SK-N-SH (cell line): ENCODE results near the gene PTGFRN. TPM values are rescaled to one million over a fixed set of nuclear protein-coding genes. Genes with fewer than 3 reads are reported as not detected.

Source experiments
- CTCF ChIA-PET: fragments of 300-600, 350-600 bp; formaldehyde crosslinking; extraction: SDS; loops from one replicate; lab custom pipeline; 2021; lab: Yijun Ruan, JAX
- POLR2A ChIA-PET: fragments of 350-600 bp; sonication (Branson Sonifier 250); formaldehyde crosslinking; extraction: SDS; loops from one replicate; lab custom pipeline; 2020; ENCODE audit warnings: antibody characterized with exemption, inconsistent platforms; lab: Yijun Ruan, JAX
- DNase-seq: peaks from one replicate; pipeline ENCODE4 v3.0.0; 2012
- H2AFZ ChIP-seq: fragments of 200-600 bp; sonication (generic); 2 replicates; pipeline ENCODE4 v1.8.1; 2016; ENCODE audit warnings: antibody characterized with exemption, mild to moderate bottlenecking, low read depth
- H3F3A ChIP-seq: fragments of 200-600 bp; sonication (generic); replicated peaks from 2 replicates; pipeline ENCODE3; 2016; ENCODE audit warnings: antibody characterized with exemption, mild to moderate bottlenecking; ENCODE audit not compliant: insufficient read depth
- H3K27ac ChIP-seq, 2 experiments: fragments of 200-500 bp in 1 of 2; fragments of 200-600 bp in 1 of 2; sonication (Bioruptor generic) in 1 of 2; sonication (generic), shearing (Covaris generic) in 1 of 2; 2 replicates each; pipeline versions ENCODE4 v1.5.1 to v1.6.1; 2014 to 2016; ENCODE audit warnings: low read depth in 2 of 2, inconsistent platforms in 1 of 2, low read length in 1 of 2, mild to moderate bottlenecking in 1 of 2, mixed read lengths in 1 of 2
- H3K27me3 ChIP-seq: fragments of 200-600 bp; sonication (generic), shearing (Covaris generic); 2 replicates; pipeline ENCODE4 v1.6.1; 2016; ENCODE audit warnings: mixed run types; ENCODE audit not compliant: insufficient read depth
- H3K36me3 ChIP-seq, 2 experiments: fragments of 200-500 bp in 1 of 2; fragments of 200-600 bp in 1 of 2; sonication (Bioruptor generic) in 1 of 2; sonication (generic) in 1 of 2; replicated peaks in 1 of 2; 2 replicates each; pipeline versions ENCODE3 to v1.5.1; 2014 to 2016; ENCODE audit warnings: low read length in 1 of 2, mild to moderate bottlenecking in 1 of 2; ENCODE audit not compliant: insufficient read depth in 2 of 2, control insufficient read depth in 1 of 2
- H3K4me1 ChIP-seq, 2 experiments: fragments of 200-500 bp in 1 of 2; fragments of 200-600 bp in 1 of 2; sonication (Bioruptor generic) in 1 of 2; sonication (generic), shearing (Covaris generic) in 1 of 2; 2 replicates each; pipeline versions ENCODE4 v1.5.1 to v1.6.1; 2014 to 2016; ENCODE audit warnings: low read depth in 1 of 2, low read length in 1 of 2, mixed run types in 1 of 2; ENCODE audit not compliant: insufficient read depth in 2 of 2, control insufficient read depth in 1 of 2
- H3K4me2 ChIP-seq: fragments of 200-600 bp; sonication (generic), shearing (Covaris generic); 2 replicates; pipeline ENCODE4 v1.6.1; 2017; ENCODE audit warnings: mixed run types
- H3K4me3 ChIP-seq, 2 experiments: fragments of 200-500 bp in 1 of 2; fragments of 200-600 bp in 1 of 2; sonication (Bioruptor generic) in 1 of 2; sonication (generic), shearing (Covaris generic) in 1 of 2; 2 replicates each; pipeline versions ENCODE4 v1.5.1 to v1.8.1; 2014 to 2016; ENCODE audit warnings: low read depth in 2 of 2, inconsistent platforms in 1 of 2, low read length in 1 of 2, mild to moderate bottlenecking in 1 of 2, mixed read lengths in 1 of 2, moderate library complexity in 1 of 2
- H3K79me2 ChIP-seq: fragments of 200-600 bp; sonication (generic); 2 replicates; pipeline ENCODE4 v1.8.1; 2017; ENCODE audit warnings: mild to moderate bottlenecking; ENCODE audit not compliant: insufficient read depth
- H3K9ac ChIP-seq: fragments of 200-600 bp; sonication (generic); 2 replicates; pipeline ENCODE4 v1.6.1; 2017; ENCODE audit warnings: mixed run types
- H3K9me2 ChIP-seq: fragments of 200-600 bp; sonication (generic); 2 replicates; pipeline ENCODE4 v1.6.1; 2017; ENCODE audit warnings: mixed run types
- H3K9me3 ChIP-seq: fragments of 200-600 bp; sonication (generic); 2 replicates; pipeline ENCODE4 v1.6.1; 2017; ENCODE audit warnings: mixed run types, mild to moderate bottlenecking, moderate library complexity
- H4K20me1 ChIP-seq: fragments of 200-600 bp; sonication (generic); 2 replicates; pipeline ENCODE4 v1.6.1; 2017; ENCODE audit warnings: mild to moderate bottlenecking, mixed run types; ENCODE audit not compliant: insufficient read depth
- CHD2 ChIP-seq: fragments of 150-350 bp; IDR thresholded peaks from 2 replicates; pipeline ENCODE4 v1.6.1; 2018; ENCODE audit warnings: low read length; ENCODE audit not compliant: partially characterized antibody
- EP300 ChIP-seq, 2 experiments: IDR thresholded peaks; 2 replicates each; pipeline versions ENCODE4 v1.4.0 to v1.6.1; 2012; ENCODE audit warnings: borderline replicate concordance in 1 of 2, low read depth in 1 of 2, low read length in 1 of 2
- EZH2phosphoT487 ChIP-seq: fragments of 200-600 bp; sonication (generic); IDR thresholded peaks from 2 replicates; pipeline ENCODE4 v1.6.1; 2017; ENCODE audit warnings: low read depth, mixed run types, mild to moderate bottlenecking, antibody characterized with exemption, moderate library complexity, borderline replicate concordance
- FOSL2 ChIP-seq: IDR thresholded peaks from 2 replicates; pipeline ENCODE4 v1.4.0; 2012; ENCODE audit warnings: low read depth, mild to moderate bottlenecking, moderate library complexity, borderline replicate concordance
- JUND ChIP-seq: IDR thresholded peaks from 2 replicates; pipeline ENCODE4 v1.4.0; 2012
- MEF2A ChIP-seq: IDR thresholded peaks from 2 replicates; pipeline ENCODE4 v1.4.0; 2012; ENCODE audit warnings: low read depth, borderline replicate concordance
- MXI1 ChIP-seq: IDR thresholded peaks from 2 replicates; pipeline ENCODE4 v1.6.1; 2012; ENCODE audit warnings: mild to moderate bottlenecking, low read depth, low read length, improper control_type of control experiment
- POLR2AphosphoS5 ChIP-seq: IDR thresholded peaks from 2 replicates; pipeline ENCODE4 v1.6.1; 2012; ENCODE audit warnings: low read depth, low read length
- RFX5 ChIP-seq: IDR thresholded peaks from 2 replicates; pipeline ENCODE4 v1.6.1; 2012; ENCODE audit warnings: mild to moderate bottlenecking, improper control_type of control experiment, low read length
- RXRA ChIP-seq: IDR thresholded peaks from 2 replicates; pipeline ENCODE4 v1.4.0; 2012; ENCODE audit warnings: low read depth, mild to moderate bottlenecking, borderline replicate concordance
- SMC3 ChIP-seq: IDR thresholded peaks from 2 replicates; pipeline ENCODE4 v1.6.1; 2012; ENCODE audit warnings: low read depth, low read length, improper control_type of control experiment
- TAF1 ChIP-seq: IDR thresholded peaks from 2 replicates; pipeline ENCODE4 v1.6.1; 2012; ENCODE audit warnings: low read depth, mild to moderate bottlenecking, low read length, moderate library complexity, borderline replicate concordance
- TCF12 ChIP-seq: IDR thresholded peaks from 2 replicates; pipeline ENCODE4 v1.4.0; 2012
- WGBS: methylation state at CpG from one replicate; pipeline ENCODE4 v1.1.6; 2017; ENCODE audit warnings: low lambda C conversion rate; 5-methylcytosine and 5-hydroxymethylcytosine counted together
- polyA plus RNA-seq, 3 experiments: library from polyadenylated mRNA; depleted of rRNA; stranded (reverse); fragments of >200 nt; gene quantifications; 2 replicates each; pipeline ENCODE4 v1.2.3, GENCODE V29; 2012
- TF ChIP-seq, protein P1 (sequence below): IDR thresholded peaks from 2 replicates; pipeline ENCODE4 v1.4.0; 2012; ENCODE audit warnings: low read depth
- TF ChIP-seq, protein P2 (sequence below): IDR thresholded peaks from 2 replicates; pipeline ENCODE4 v1.4.0; 2012; ENCODE audit warnings: low read depth, borderline replicate concordance
- TF ChIP-seq, protein P3 (sequence below): IDR thresholded peaks from 2 replicates; pipeline ENCODE4 v1.6.1; 2012; ENCODE audit warnings: mild to moderate bottlenecking, low read depth, low read length, moderate library complexity

The PTGFRN gene
- polyA plus RNA-seq, 1 of the 3 experiments (the other 2 are of a cell fraction) = 22.4 TPM

DNA sequence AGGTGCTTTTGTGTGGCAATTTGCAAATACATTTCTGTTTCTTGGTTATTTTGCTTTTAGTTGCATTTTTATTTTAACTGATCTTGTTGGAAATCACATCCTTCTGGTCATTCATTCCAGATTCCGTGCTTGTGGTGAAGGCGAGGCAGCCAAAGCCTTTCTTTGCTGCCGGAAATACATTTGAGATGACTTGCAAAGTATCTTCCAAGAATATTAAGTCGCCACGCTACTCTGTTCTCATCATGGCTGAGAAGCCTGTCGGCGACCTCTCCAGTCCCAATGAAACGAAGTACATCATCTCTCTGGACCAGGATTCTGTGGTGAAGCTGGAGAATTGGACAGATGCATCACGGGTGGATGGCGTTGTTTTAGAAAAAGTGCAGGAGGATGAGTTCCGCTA is 57.1 kb downstream of the PTGFRN start:
- POLR2A ChIA-PET = no interaction called here
- Histone ChIP-seq H3K27ac (no peak overlapping the region), H3K9me2 (no peaks in the 10 kb centered on the region), H3K9ac (no peak overlapping the region), H3K27me3 (no peaks in the 10 kb centered on the region), H2AFZ (no peak overlapping the region), H3F3A (no peaks in the 10 kb centered on the region), H3K4me2 (no peak overlapping the region), H3K36me3 (peaks cover 0 to 2% of the 10 kb centered on the region in 2 experiments), H3K9me3 (no peaks in the 10 kb centered on the region)
- WGBS = 92% methylated on average over 11 of the region's 11 CpGs
- no peak for TF ChIP-seq EP300 (IDR thresholded peaks at IDR 0.05; ENCODE audit: borderline replicate concordance in 1 of 2, low read depth in 1 of 2, low read length in 1 of 2)
- TF ChIP-seq, protein P1, sequence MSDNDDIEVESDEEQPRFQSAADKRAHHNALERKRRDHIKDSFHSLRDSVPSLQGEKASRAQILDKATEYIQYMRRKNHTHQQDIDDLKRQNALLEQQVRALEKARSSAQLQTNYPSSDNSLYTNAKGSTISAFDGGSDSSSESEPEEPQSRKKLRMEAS = no peak
- no peak for TF ChIP-seq RFX5
- TF ChIP-seq, all 33 proteins: peak for 0
- DNase-seq = no peak
- Histone ChIP-seq H3K4me1 (peaks cover 0 to 7% of the 10 kb centered on the region in 2 experiments; a peak in 2 of 4 replicates), H4K20me1 (no peaks in the 10 kb centered on the region), H3K4me3 (no peak overlapping the region), H3K79me2 (no peaks in the 10 kb centered on the region)
- CTCF ChIA-PET = no interaction called here

GRCh38 chr1:116968724-116969123 is 59.0 kb downstream of the PTGFRN start:
- Histone ChIP-seq H2AFZ (no peak overlapping the region), H3K9me3 (no peaks in the 10 kb centered on the region), H3K36me3 (peaks cover 0 to 2% of the 10 kb centered on the region in 2 experiments), H3K79me2 (no peaks in the 10 kb centered on the region), H3K4me1 (peaks cover 0 to 9% of the 10 kb centered on the region in 2 experiments; a peak in 2 of 4 replicates), H3K27me3 (no peaks in the 10 kb centered on the region), H3K4me3 (no peak overlapping the region), H4K20me1 (no peaks in the 10 kb centered on the region)
- POLR2A ChIA-PET = no interaction called here
- DNase-seq = no peak
- TF ChIP-seq, protein P2, sequence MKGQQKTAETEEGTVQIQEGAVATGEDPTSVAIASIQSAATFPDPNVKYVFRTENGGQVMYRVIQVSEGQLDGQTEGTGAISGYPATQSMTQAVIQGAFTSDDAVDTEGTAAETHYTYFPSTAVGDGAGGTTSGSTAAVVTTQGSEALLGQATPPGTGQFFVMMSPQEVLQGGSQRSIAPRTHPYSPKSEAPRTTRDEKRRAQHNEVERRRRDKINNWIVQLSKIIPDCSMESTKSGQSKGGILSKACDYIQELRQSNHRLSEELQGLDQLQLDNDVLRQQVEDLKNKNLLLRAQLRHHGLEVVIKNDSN = no peak
- no peak for TF ChIP-seq JUND
- TF ChIP-seq SMC3 = no peak
- no peak for TF ChIP-seq EP300 (IDR thresholded peaks at IDR 0.05; ENCODE audit: borderline replicate concordance in 1 of 2, low read depth in 1 of 2, low read length in 1 of 2)
- no peak for TF ChIP-seq MEF2A
- no peak for TF ChIP-seq POLR2AphosphoS5
- TF ChIP-seq, all 33 proteins: peak for 0
- no peaks in the 10 kb centered on the region for H3K9me2 ChIP-seq
- CTCF ChIA-PET = no interaction called here
- 69% methylated on average over 3 of the region's 3 CpGs for WGBS
- H3F3A ChIP-seq = no peaks in the 10 kb centered on the region
- H3K27ac ChIP-seq = no peak overlapping the region
- H3K4me2 ChIP-seq = no peak overlapping the region
- H3K9ac ChIP-seq = no peak overlapping the region

DNA sequence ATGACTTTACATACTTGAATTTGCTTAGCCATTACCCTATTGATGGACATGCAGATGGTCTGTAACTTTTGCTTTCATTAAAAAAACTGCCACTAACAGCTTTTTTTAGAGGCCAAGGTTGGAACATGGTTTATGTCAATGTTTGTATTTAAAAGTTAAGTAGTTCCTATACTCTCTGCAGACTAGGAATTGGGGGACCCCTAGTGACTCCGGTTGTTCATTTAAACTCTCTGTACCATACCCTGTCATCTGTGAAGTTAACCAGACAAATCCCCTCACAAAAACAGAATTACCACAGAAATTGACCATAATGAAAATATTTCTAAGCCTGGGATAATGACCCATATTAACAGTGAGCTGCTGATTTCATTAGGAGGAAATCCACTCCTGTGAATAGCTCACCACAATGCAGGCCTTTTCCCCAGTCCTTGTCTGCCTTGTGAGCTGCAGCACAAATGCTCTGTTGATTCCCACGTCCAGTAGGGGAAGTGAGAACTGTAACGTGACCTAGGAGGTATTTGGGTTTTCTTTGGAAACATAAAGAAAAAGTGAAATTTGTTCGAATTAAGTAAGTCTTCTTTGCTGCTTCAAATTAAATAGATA is 61.6 kb downstream of the PTGFRN start:
- no peak overlapping the region for H3K4me3 ChIP-seq
- H3K4me1 ChIP-seq = peaks cover 0 to 9% of the 10 kb centered on the region in 2 experiments; a peak in 2 of 4 replicates
- no peaks in the 10 kb centered on the region for H4K20me1 ChIP-seq
- peaks cover 0 to 2% of the 10 kb centered on the region in 2 experiments for H3K36me3 ChIP-seq
- DNase-seq = peak; percentile 33
- no peak overlapping the region for H2AFZ ChIP-seq
- no peaks in the 10 kb centered on the region for H3F3A ChIP-seq
- peak overlapping the region in 1 of 2 experiments; percentile 53; a peak in 1 of 4 replicates for H3K27ac ChIP-seq
- H3K27me3 ChIP-seq = no peaks in the 10 kb centered on the region
- no peaks in the 10 kb centered on the region for H3K9me3 ChIP-seq
- no peak overlapping the region for H3K4me2 ChIP-seq
- no peaks in the 10 kb centered on the region for H3K79me2 ChIP-seq
- WGBS = 59% methylated on average over 4 of the region's 4 CpGs
- H3K9me2 ChIP-seq = no peaks in the 10 kb centered on the region
- ChIA-PET CTCF (interaction anchor here (1.3 to 2.4 kb wide), 3 partner anchors 13 to 93 kb away, joined by 3 to 8 read pairs (median 4); no protein-coding TSS in a partner anchor), POLR2A (no interaction called here)
- no peak overlapping the region for H3K9ac ChIP-seq
- TF ChIP-seq CHD2 (no peak), MXI1 (no peak), EZH2phosphoT487 (no peak), TAF1 (no peak), POLR2AphosphoS5 (no peak), RXRA (no peak), TCF12 (no peak), FOSL2 (no peak)
- TF ChIP-seq, protein P3, sequence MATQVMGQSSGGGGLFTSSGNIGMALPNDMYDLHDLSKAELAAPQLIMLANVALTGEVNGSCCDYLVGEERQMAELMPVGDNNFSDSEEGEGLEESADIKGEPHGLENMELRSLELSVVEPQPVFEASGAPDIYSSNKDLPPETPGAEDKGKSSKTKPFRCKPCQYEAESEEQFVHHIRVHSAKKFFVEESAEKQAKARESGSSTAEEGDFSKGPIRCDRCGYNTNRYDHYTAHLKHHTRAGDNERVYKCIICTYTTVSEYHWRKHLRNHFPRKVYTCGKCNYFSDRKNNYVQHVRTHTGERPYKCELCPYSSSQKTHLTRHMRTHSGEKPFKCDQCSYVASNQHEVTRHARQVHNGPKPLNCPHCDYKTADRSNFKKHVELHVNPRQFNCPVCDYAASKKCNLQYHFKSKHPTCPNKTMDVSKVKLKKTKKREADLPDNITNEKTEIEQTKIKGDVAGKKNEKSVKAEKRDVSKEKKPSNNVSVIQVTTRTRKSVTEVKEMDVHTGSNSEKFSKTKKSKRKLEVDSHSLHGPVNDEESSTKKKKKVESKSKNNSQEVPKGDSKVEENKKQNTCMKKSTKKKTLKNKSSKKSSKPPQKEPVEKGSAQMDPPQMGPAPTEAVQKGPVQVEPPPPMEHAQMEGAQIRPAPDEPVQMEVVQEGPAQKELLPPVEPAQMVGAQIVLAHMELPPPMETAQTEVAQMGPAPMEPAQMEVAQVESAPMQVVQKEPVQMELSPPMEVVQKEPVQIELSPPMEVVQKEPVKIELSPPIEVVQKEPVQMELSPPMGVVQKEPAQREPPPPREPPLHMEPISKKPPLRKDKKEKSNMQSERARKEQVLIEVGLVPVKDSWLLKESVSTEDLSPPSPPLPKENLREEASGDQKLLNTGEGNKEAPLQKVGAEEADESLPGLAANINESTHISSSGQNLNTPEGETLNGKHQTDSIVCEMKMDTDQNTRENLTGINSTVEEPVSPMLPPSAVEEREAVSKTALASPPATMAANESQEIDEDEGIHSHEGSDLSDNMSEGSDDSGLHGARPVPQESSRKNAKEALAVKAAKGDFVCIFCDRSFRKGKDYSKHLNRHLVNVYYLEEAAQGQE = no peak
- TF ChIP-seq, protein P2 = no peak
